ENCODE results near the gene NPLOC4.

DNA sequence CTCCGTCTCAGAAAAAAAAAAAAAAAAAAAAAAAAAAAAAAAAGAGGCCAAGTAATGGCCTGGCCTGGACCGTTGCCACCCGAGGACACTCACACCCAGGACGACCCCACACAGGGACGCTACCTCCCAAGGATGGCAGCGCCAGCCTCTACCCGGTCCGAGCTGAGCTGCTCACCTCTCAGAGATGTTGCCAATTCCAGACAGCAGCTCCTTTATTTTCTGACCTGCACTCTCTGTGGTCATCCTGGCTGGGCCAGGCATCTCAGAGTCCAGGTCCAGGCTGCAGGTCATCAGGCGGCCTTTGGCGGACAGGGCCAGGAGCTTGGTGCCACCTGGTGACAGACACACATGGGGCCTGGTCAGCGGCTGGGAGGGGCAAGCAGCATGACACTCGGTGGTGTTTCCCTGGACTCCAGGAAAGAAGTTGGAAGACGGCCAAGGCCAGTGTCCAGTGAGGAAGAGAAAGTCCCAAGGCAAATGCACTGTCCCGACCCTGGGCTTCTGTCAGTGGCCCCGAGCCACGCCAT lies 87.8 kb downstream of the NPLOC4 start:
- no peak for TF ChIP-seq CHD1 (IDR thresholded peaks at IDR 0.05; ENCODE audit: low read depth, low read length)
- TF ChIP-seq, protein P1, sequence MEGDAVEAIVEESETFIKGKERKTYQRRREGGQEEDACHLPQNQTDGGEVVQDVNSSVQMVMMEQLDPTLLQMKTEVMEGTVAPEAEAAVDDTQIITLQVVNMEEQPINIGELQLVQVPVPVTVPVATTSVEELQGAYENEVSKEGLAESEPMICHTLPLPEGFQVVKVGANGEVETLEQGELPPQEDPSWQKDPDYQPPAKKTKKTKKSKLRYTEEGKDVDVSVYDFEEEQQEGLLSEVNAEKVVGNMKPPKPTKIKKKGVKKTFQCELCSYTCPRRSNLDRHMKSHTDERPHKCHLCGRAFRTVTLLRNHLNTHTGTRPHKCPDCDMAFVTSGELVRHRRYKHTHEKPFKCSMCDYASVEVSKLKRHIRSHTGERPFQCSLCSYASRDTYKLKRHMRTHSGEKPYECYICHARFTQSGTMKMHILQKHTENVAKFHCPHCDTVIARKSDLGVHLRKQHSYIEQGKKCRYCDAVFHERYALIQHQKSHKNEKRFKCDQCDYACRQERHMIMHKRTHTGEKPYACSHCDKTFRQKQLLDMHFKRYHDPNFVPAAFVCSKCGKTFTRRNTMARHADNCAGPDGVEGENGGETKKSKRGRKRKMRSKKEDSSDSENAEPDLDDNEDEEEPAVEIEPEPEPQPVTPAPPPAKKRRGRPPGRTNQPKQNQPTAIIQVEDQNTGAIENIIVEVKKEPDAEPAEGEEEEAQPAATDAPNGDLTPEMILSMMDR (IDR thresholded peaks at IDR 0.05; ENCODE audit: control extremely low read depth in 1 of 3, insufficient read depth in 1 of 3, low read depth in 1 of 3, low read length in 3 of 3) = no peak
- no peak for TF ChIP-seq NANOG (IDR thresholded peaks at IDR 0.05; ENCODE audit: insufficient read depth, low read depth, low read length, poor library complexity, severe bottlenecking)
- TF ChIP-seq EZH2 (IDR thresholded peaks at IDR 0.05; ENCODE audit: low read depth, low read length, severe bottlenecking) = no peak
- TF ChIP-seq POLR2AphosphoS5 (IDR thresholded peaks at IDR 0.05; ENCODE audit: low read depth, low read length) = no peak
- TF ChIP-seq RBBP5 (IDR thresholded peaks at IDR 0.05; ENCODE audit: borderline replicate concordance, low read depth, low read length) = no peak
- TF ChIP-seq JUND (IDR thresholded peaks at IDR 0.05; ENCODE audit: low read length) = no peak
- no peak for TF ChIP-seq POLR2A (IDR thresholded peaks at IDR 0.05; ENCODE audit: control extremely low read depth in 1 of 2, low read depth in 2 of 2, low read length in 2 of 2)

Data from H1 (cell line).